HG03565 (cell line): Measurements from ENCODE around the gene HOXD12.

Experiments used
- ATAC-seq: cut with Tn5 transposase; IDR thresholded peaks from one replicate; pipeline ENCODE4 v1.9.1; 2021; ENCODE audit warnings: mild to moderate bottlenecking, moderate library complexity; ENCODE audit not compliant: unreplicated experiment

The HOXD12 gene

GRCh38 chr2:176147210-176147799 lies 47.7 kb downstream of the HOXD12 start:
- no peak for ATAC-seq

GRCh38 chr2:176147800-176148496 lies 48.4 kb downstream of the HOXD12 start:
- ATAC-seq: no peak

GRCh38 chr2:176148751-176149421 lies 49.3 kb downstream of the HOXD12 start:
- ATAC-seq: no peak

GRCh38 chr2:176149481-176149938 lies 49.9 kb downstream of the HOXD12 start:
- no peak for ATAC-seq

- ATAC-seq: no peak
Measured at GRCh38 chr2:176149939-176150583, 50.5 kb downstream of the HOXD12 start.

- ATAC-seq: no peak
Measured at GRCh38 chr2:176150584-176151441, 51.2 kb downstream of the HOXD12 start.

- ATAC-seq: no peak
Measured at GRCh38 chr2:176151442-176152287, 52.1 kb downstream of the HOXD12 start, which contains the start of gene HOXD4. Gene HOXD4 (plus strand): TSS chr2:176151550. CDS start chr2:176151634, 84 bp downstream.
